ENCODE results near the gene CDK1.

GRCh38 chr10:60733517-60733822 is 44.8 kb upstream of the CDK1 start:
- TF ChIP-seq CTCF (conservative IDR thresholded peaks at IDR 0.05) = peak; percentile 19; the same call in 1 of the 2 replicates
- no peak for TF ChIP-seq EZH2 (IDR thresholded peaks at IDR 0.05; ENCODE audit: low read depth)
